GM19467 (cell line): Measurements from ENCODE around the gene RBCK1.

ENCODE experiments used
- ATAC-seq: cut with Tn5 transposase; IDR thresholded peaks from one replicate; pipeline ENCODE4 v1.9.1; 2021; ENCODE audit warnings: mild to moderate bottlenecking, moderate library complexity; ENCODE audit not compliant: unreplicated experiment

Gene RBCK1

GRCh38 chr20:415820-416322 is 7.8 kb downstream of the RBCK1 start:
- no peak for ATAC-seq

GRCh38 chr20:416950-417800 is 9.1 kb downstream of the RBCK1 start:
- no peak for ATAC-seq

GRCh38 chr20:417801-418342 is 9.8 kb downstream of the RBCK1 start:
- no peak for ATAC-seq

GRCh38 chr20:418858-419365 is 10.8 kb downstream of the RBCK1 start:
- no peak for ATAC-seq

- ATAC-seq: no peak
Observed at GRCh38 chr20:419556-420165, 11.6 kb downstream of the RBCK1 start.

GRCh38 chr20:420166-420620 is 12.1 kb downstream of the RBCK1 start:
- ATAC-seq: no peak

GRCh38 chr20:420721-421574 is 12.8 kb downstream of the RBCK1 start:
- no peak for ATAC-seq

- no peak for ATAC-seq
Observed at GRCh38 chr20:421685-422250, 13.7 kb downstream of the RBCK1 start.

- no peak for ATAC-seq
Observed at GRCh38 chr20:426566-426965, 18.5 kb downstream of the RBCK1 start.

GRCh38 chr20:427401-427800 is 19.3 kb downstream of the RBCK1 start:
- ATAC-seq: no peak

- no peak for ATAC-seq
Observed at GRCh38 chr20:427849-428657, 20.0 kb downstream of the RBCK1 start.

GRCh38 chr20:428658-429200 is 20.6 kb downstream of the RBCK1 start:
- no peak for ATAC-seq

- ATAC-seq: no peak
Observed at GRCh38 chr20:430091-430999, 22.2 kb downstream of the RBCK1 start.

- no peak for ATAC-seq
Observed at GRCh38 chr20:431012-431904, 23.2 kb downstream of the RBCK1 start.

- ATAC-seq: no peak
Observed at GRCh38 chr20:432208-432607, 24.1 kb downstream of the RBCK1 start.

GRCh38 chr20:432677-433299 is 24.7 kb downstream of the RBCK1 start:
- ATAC-seq: no peak
